GM21390 (cell line): ENCODE measurements around the gene PTPRE.

Experiments used
- ATAC-seq: cut with Tn5 transposase; IDR thresholded peaks from one replicate; pipeline ENCODE4 v1.9.1; 2021; ENCODE audit not compliant: unreplicated experiment

Gene PTPRE

DNA sequence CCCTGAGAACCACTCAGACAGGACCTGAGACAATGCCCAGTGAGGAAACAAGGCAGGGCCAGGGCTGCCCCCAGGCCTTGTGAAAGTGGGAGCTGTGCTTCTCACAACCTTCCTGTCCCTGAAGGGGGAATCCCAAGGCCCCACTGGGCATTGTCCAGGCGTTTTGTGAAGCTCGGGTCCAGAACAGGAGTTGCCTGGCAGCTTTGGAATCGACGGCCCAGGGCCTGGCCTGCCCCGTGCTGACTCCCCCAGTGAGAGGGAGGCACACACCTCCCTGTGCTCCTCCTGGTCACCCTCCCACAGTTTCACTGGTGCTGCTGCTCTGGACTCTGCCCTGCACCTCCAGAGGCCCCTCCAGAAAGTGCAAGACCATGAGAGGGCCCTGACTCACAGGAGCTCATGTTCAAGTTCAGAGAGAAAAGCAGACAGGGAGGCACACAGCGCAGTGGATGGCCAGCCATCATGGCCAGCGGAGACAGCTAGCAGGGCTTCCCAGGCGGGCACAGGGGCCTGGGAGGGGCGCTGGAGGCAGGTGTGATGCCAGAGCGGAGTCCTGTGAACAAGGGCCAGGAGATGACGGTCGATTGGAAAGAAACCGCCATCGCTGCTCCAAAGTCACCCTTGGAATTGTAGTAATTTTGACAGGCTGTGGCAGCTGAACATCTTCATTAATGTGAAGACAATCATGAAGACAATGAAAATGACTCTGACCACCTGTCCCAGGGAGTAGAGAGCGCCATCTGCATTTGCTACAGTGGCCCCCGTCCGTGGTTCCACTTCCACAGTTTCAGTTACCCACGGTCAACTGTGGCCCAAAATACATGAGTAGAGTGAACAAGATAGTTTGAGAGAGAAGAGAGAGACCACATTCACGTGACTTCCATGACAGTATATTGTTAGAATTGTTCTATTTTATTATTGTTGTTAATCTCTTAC lies 115.6 kb downstream of the PTPRE start:
- no peak for ATAC-seq

GRCh38 chr10:128024426-128024825 lies 117.5 kb downstream of the PTPRE start:
- no peak for ATAC-seq

DNA sequence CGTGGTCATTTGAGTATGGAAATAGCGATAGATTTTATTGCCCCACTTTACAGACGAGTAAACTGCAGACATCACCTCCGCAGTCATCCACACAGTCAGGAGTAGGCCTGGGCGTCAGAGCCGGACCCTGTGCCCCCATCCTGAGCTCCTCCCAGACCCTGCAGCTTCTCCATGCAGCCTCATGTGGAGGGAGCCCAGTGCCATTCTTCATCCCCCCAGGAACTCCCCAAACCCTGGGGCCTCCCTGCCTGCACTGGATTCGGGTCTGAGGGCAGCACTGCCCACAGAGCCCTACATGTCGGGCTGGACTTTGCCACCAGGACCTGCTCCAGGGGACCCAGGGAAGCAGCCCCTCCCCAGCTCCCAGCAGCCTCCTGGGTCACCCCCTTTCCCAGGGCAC lies 118.5 kb downstream of the PTPRE start:
- ATAC-seq = no peak

DNA sequence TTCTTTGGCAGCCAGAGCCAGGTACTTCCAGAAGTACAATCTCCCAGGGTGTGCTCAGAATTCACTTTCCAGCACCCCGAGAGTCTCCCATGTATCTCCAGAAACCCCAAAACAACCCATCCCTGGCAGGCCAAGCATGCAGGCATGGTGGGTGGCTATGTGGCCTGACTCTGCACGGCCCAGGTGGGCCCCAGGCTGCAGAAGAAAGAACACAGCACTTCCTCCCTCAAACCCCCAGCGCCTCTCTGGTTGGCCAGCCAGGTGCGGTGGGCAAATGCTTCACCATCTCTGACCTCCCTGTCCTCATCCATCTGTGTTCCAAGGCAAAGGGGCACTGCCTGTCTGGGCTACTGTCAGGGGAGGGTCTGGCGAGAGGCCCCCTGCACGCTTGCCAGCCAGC lies 119.0 kb downstream of the PTPRE start:
- no peak for ATAC-seq

DNA sequence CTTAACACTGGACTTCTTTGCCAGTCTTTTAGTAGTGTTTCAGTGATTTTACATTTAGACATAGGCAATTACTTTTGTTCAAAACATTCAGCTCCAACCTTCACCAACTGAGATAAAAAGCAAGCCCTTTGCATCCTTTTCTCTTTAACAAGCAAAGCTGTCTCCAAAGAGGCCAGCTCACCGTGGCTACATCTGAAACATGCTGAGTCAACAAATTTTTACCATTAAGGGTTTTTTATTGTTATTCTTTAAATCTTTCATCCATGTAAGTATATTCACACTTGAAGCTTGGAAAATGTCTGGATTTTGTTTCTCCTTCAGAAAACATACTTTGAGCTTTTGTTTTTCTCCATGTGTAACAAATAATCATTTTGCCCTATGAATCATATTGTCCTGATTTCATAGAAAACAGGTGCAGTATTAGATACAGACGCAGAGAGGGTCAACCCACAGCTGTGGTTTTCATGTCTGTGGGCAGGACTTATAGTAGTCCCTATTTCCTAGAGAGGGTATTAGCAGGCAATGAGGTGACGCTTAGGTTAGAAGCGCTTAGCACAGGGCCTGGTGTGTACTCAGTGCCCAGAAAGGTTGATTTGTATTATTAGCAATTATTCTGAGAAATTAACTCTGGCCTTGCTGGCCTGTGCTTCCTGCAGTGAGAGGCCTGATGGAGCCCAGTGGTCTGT lies 119.9 kb downstream of the PTPRE start:
- no peak for ATAC-seq

DNA sequence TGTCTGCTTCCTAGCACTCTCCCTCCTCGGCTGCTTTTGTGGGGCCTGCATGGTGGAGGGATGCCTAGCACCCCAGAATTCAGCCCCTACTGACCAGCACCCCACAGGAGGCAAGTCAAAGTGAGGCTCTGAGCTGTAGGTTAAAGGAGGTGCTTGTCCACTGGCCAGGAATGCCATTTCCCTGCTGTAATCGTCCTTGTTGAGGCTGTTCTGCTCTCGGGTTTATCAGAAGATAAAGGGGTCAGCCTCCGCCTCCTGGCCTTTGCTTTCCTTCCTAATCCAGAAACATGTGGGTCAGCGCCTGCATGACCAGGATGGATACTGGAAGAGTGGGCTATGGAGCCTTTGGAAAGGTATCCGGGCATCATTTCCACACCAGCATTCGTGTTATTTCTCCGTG lies 120.4 kb downstream of the PTPRE start:
- no peak for ATAC-seq

- no peak for ATAC-seq
Measured at GRCh38 chr10:128027822-128028507, 121.1 kb downstream of the PTPRE start.

GRCh38 chr10:128028508-128029289 lies 121.8 kb downstream of the PTPRE start:
- no peak for ATAC-seq

DNA sequence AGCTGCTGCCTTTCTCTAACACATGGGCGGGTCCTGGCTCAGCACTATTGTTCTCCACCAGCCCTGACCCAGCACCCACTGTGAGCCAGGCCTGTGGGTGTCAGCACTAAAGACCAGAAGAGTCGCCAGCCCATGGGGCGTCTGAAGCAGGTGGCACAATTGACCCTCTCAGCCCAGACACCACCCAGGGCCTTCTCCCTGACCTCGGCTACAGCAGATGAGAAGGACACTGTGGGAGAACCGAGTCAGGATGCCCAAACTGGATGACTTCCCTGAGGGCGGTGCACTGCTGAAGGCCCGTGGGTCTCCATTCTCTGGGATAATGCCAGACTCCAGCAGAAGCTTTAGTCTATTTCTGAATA lies 122.4 kb downstream of the PTPRE start:
- no peak for ATAC-seq

DNA sequence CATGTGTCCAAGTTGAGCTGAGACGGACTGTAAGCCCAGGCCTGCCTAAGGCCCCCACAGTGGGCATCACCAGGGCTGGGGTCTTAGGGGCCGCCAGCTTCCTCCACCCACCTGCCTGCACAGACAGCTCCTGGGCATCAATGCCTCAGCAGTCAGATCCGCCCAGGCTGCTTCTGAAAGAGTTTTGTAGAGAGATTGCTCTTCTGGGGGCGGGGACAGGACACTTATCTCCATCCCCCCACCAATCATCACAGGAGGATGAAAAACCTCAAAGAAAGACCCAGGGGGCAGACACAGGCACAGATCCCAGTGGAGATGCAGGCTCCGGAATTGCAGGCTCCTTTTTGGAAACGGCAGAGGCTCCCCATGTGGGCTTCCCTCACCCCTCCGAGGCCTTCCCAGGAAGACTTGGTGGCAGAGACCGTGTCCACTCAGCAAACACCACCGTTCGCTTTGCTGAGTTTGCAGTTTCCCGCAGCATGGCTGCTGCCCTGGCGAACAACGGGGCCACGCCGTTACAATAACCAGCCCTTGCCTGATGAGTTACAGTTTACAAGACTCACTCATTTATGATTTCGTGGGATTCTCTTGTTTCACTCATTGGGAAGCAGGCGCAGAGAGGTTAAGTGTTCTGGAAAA lies 122.9 kb downstream of the PTPRE start:
- ATAC-seq = no peak

- no peak for ATAC-seq
Measured at GRCh38 chr10:128030498-128031072, 123.7 kb downstream of the PTPRE start.

DNA sequence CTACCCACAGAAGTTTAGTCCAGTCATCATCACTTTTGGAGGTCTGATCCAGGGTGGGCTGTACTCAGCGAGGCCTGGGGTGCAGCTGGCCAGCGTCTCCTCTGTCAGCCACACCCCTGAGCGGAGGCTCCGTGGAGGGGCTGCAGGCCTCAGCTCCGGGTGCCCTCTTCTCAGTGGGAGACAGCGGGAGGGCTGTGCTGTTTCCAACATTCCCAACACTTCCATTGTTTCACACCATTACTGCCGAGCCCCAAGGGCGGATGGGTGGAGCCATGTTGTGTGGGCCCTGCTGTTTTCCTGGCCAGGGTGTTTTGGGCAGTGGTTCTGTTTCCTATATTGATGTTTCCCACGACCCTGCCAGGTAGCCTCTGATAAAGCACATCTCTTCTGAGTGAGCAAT lies 124.3 kb downstream of the PTPRE start:
- no peak for ATAC-seq

DNA sequence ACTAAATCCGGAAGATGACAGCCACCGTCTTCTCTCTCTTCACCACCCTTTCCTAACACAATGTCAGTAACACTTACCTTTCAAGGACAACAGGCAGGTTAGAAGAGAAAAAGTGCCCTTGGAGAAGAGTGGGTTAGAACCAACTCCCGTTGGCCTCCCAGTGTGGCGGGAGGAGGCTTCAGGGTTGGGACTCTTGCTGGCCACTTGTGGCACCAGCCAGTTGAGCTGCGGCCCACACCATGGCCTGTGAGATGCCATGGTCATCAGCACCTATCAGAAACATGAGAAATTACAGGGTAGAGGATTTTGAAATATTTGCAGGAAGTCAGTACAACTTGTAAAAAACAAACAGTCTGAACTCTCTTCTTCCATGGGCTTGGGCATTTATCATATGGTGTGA lies 125.6 kb downstream of the PTPRE start:
- no peak for ATAC-seq

GRCh38 chr10:128035557-128035973 lies 128.7 kb downstream of the PTPRE start:
- ATAC-seq = peak; percentile 71

- no peak for ATAC-seq
Measured at GRCh38 chr10:128036011-128036615, 129.2 kb downstream of the PTPRE start.

DNA sequence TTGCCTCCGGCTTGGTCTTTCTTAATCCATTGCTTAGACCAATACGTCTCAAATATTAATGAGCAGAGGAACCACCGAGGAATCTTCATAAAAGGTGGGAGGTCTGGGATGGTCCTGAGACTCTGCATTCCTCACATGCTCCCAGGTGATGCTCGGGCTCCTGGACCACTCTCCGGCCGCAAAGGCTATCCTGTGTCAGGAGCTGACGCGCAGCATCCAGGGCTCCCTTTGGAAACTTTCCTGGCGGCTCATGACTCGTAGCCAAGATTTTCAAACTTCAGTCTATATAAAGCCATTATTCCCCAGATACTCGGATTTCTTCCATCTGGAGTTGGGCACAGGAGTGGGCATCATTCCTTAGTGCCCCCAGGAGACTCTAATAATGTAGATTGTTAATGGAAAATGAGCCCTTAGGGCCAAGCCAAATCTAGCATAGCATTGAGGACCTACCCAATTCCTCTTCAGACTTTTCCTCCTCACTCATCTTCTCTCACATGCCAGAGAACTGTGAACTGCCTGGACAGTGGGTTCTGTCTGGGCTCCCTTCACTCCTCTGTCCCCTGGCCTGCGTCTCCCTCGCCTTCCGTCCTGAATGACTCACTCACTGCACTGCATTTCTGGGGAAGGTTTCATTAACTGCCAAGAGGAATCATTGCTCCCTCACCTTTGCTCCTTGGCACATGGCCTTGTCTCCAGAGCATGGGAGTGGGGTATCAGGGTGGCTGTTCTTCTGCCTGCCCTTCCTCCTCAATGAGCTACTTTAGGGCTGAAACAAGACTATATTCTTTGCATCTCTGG lies 130.0 kb downstream of the PTPRE start:
- ATAC-seq = no peak

DNA sequence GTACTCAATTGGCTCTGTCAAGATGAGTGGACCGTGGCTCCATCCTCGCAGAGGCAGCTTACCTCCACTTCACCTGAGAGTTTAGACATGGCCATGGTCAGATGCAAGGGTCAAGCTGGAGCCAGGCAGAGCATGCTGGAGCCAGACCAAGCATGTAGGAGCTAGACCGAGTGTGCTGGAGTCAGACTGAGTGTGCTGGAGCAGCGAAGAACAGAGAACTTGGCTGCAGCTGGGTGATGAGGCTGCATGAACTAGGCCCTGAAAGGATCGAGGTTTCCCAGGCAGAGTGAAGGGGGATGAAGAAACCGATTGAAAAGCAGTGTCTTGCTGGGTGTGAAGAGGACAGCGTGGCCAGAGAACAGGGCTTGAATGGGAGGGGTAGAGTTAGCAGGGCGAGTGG lies 133.2 kb downstream of the PTPRE start:
- no peak for ATAC-seq

DNA sequence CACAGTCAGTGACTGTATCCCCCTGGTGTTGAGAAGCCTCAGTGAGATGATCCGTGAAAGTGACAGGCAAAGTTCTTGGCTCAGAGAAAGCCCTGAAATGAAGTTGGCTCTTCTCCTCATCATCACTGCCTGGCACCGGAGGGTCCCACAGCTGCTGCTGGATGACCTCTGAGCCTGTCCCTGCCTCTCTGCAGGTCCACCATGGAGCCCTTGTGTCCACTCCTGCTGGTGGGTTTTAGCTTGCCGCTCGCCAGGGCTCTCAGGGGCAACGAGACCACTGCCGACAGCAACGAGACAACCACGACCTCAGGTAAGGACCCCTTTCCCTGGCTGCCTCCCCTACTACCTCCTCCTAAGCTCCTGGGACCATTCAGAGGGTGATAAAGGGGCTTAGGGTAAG lies 133.8 kb downstream of the PTPRE start:
- no peak for ATAC-seq

DNA sequence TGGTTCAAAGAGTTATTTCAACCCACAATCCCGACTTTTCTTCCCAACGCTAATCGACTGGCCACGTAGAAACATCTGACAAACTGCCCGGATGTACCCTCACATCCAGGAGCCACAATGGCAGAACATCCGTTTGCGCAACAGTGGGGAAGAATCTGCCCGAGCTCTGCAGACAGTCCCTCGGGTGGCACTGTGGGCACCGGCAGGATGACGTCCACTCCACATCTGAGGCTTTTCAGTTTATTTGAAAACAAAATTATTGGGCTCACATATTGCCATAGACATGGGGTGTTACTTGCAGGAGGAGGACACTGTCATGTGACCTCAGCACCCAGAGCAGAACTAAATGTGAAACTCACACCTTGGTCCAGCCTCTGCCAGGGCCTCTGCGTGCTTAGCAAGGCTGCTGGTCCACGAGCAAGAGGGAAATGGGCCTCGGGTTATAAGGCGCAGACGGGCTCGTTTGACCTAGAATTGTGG lies 135.3 kb downstream of the PTPRE start:
- ATAC-seq = no peak
